Measurements from ENCODE around the gene METAP1.
"Not testable (repeated sequence)": the region's sequence is repeated elsewhere in the genome, so short reads cannot be mapped to it uniquely, and the experiment has no call there.

METAP1 gene

GRCh38 chr4:98997166-98997565 is 1.6 kb downstream of the METAP1 start:
- DNase-seq (ENCODE audit: low read depth) = no peak

DNA sequence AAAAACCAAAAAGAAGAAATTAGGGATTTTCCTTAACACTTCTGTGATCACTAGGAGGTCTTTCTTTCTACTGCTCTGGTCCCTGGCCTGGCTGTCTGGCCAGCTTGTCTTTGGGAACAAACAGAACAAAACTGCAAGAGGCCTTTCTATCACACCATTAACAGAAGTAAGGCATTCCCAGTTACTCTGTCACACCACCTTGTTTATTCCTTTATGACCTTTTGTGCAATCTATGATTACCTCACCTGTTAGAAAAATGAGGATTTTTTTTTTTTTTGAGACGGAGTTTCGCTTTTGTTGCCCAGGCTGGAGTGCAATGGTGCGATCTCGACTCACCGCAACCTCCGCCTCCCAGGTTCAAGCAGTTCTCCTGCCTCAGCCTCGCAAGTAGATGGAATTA is 3.0 kb downstream of the METAP1 start:
- no peak for DNase-seq (ENCODE audit: low read depth)

GRCh38 chr4:99002279-99002678 is 6.8 kb downstream of the METAP1 start:
- DNase-seq (ENCODE audit: low read depth) = no peak

DNA sequence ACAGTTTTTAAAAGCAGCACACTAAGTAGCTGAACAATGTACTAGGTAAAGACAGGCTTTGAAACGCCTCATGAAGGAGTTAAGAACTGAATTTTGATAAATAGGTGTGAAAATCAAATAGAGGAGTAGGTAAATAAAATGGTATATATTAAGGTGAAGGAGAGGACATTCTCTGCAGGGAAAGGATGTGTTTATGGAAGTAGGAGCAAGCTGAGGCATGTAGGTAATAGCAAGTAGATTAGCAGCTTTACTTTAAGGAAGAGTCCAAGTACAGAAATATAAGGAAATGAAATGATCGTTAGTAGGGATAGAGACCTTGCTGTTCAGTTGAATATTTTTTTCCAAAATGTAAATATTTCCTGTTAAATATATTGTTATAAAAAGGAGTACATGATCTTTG is 12.5 kb downstream of the METAP1 start:
- no peak for DNase-seq (ENCODE audit: low read depth)

GRCh38 chr4:99011910-99012309 is 16.4 kb downstream of the METAP1 start:
- no peak for DNase-seq (ENCODE audit: low read depth)

GRCh38 chr4:99013402-99013843 is 17.9 kb downstream of the METAP1 start:
- no peak for DNase-seq (ENCODE audit: low read depth)

DNA sequence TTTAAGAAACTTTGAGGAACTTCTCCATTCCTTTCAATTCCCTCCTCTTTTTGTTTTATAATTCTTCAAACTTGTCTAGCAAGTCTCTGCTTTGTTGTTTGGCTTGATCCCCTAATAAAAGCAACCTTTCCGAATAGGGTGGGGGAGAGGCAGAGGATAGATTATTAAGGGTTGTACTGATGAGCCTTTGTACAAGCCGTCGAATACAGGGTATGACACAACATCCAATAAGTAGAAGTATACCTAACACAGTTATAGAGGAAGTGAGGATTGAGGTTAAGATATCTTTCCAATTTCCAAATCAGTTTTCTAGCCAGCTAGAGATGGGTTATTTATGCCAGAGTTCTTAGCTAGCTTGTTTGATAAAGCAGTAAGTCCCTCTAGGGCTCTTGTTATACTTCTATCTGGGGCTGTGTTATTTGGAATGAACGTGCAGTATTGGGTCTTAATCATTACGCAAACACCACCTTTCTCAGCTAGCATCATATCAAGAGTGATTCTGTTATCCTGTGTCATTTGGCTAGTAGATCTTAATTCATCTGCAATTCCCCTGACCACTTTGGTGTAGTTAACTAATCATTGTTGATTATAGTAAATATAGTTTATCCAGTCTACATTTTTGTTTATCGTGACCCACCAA is 18.5 kb downstream of the METAP1 start:
- no peak for DNase-seq (ENCODE audit: low read depth)

- DNase-seq (ENCODE audit: low read depth) = no peak
These were observed 25.9 kb downstream of the METAP1 start for GRCh38 chr4:99021386-99021785.

GRCh38 chr4:99022566-99022965 is 27.0 kb downstream of the METAP1 start:
- no peak for DNase-seq (ENCODE audit: low read depth)

DNA sequence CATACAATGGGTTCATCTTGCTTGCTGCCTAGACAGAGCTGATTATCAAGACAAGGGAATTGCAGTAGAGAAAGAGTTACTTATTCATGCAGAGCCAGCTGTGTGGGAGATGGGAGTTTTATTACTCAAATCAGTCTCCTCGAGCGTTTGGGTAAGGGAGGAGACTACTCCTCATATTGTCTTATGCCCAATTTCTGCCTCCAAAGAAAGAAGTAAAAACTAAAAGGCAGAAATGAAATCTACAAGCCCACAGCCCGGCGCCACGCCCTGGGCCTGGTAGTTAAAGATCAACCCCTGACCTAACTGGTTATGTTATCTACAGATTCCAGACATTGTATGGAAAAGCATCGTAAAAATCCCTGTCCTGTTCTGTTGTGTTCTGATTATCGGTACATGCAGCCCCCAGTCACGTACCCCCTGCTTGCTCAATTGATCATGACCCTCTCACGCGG is 28.3 kb downstream of the METAP1 start:
- not testable (repeated sequence) for DNase-seq (ENCODE audit: low read depth)

DNA sequence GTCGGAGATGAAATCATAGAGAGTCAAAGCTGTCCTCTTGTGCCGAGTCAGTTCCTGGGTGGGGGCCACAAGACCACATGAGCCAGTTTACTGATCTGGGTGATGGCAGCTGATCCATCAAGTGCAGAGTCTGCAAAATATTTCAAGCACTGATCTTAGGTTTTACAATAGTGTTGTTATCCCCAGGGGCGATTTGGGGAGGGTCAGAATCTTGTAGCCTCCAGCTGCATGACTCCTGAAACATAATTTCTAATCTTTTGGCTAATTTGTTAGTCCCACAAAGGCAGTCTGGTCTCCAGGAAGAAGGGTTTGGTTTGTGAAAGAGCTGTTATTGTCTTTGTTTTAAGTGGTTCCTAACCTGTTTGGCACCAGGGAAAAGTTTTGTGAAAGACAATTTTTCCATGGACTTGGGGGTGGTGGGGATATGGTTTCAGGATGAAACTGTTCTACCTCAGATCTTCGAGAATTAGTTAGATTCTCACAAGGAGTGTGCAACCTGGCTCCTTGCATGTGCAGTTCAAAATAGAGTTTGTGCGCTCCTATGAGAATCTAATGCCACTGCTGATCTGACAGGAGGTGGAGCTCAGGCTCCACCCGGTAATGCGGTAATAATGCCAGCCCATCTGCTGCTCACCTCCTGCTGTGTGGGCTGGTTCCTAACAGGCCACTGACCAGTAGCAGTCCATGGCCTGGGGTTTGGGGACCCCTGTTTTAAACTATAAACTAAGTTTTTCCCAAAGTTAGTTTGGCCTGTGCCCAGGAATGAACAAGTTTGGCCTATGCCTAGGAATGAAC is 29.2 kb downstream of the METAP1 start:
- DNase-seq (ENCODE audit: low read depth) = no peak

DNA sequence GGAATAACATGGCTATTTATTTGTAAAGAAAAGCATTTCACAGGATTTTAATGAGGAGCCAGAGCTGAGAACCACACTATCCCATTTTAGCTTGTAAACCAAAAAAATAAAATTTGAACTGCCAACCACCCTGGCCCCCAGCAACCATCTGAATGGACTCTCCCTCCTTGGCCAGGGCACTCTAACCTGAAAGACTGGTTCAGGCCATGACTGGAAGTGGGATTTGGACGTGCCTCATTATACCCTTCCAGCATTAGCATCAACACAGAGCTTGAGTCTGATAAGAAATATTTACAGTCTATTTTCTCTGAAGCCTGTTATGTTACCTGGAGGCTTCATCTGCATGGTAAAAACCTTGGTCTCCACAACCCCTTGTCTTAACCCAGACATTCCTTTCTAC is 30.0 kb downstream of the METAP1 start:
- DNase-seq (ENCODE audit: low read depth) = no peak

DNA sequence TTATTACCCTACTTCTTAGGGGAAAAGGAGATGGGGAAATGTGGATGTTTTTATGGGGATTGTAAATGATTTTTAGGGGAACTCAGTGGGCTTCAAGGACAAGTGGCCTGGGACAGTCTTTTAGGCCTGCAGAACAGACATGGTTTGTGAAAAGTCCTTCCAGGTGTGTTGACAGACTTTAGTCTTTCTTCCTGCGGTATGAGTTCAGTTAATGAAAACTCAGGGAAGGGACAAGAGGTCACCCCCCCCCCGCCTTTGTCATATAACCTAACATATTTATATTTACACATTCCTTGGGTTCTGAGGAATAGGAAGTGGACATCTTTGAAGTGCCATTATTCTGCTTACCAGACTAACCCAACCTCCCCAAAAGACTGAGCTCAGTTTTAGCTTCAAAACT is 31.8 kb downstream of the METAP1 start:
- no peak for DNase-seq (ENCODE audit: low read depth)

DNA sequence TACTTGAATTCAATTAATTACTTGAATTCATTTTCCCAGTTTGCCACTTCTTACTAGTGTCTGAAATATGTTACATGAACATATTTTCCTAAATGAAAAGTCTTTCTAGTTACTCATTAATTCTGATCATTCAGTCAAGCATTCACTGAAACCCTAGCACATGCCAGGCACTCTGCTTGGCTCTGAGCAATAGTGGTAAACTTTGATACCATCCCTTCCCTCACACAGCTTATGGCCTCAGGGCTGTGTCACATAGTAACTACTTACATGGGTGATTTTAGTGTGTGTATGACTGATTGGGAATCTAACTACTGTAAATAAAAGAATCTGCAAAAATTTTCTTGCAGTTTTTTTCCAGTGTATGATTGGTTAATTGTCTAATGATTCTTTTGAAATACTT is 32.7 kb downstream of the METAP1 start:
- no peak for DNase-seq (ENCODE audit: low read depth)

DNA sequence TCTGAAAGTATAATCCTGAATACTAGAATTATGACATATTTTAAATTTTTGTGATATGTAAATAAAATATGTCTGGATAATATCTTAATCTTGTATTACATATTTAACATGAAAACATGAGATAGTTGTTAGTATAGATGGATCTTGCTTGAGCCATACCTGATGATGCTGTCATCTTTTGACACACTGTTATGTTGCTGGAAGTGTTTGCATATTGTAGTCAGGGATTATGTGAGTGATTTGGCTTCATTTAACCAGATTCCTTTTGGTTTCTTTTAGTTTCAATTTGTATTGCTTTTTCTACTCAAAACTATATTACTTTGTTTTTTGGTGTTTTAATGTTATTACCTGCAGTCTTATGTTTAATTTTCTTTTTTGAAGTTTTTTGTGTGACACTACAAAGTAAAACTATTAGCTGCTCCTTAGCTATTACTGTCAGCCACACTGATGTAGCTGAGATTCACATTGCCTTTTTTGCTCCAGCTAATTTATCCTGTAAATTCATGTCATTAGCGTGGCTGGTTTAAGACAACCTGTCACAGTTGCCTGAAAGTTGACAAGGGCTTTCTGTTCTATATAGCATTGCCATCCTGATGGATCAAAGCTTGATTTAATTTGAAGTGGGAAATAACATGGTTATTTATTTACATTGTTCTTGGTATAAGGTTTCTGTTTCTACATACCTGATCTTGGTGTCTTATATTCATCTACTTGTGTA is 33.7 kb downstream of the METAP1 start:
- DNase-seq (ENCODE audit: low read depth) = no peak

- no peak for DNase-seq (ENCODE audit: low read depth)
These were observed 34.3 kb downstream of the METAP1 start for GRCh38 chr4:99029852-99030251.

GRCh38 chr4:99033956-99034355 is 38.4 kb downstream of the METAP1 start:
- DNase-seq (ENCODE audit: low read depth) = no peak

GRCh38 chr4:99038213-99038612 is 42.7 kb downstream of the METAP1 start:
- no peak for DNase-seq (ENCODE audit: low read depth)

- no peak for DNase-seq (ENCODE audit: low read depth)
These were observed 47.8 kb downstream of the METAP1 start for GRCh38 chr4:99043346-99043745.

DNA sequence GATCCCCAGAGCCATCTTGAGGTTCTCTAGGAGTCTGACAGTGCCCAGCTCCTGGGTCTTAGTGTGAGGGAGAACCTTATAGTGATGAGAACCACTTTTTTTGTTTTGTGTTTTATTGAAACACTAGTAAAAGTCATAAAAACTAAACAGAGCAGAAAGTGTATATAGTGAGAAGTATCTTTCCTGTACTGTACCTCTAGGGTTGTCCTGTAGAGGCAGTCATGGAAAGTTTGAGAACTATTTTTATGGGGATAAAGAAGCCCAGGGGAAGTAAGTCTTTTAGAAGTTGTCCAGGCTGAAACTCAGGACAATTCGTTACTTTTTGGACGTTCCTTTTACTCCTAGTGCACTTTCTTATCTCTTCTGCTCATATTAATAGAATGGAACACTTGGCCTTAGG is 52.2 kb downstream of the METAP1 start:
- DNase-seq (ENCODE audit: low read depth) = no peak

- DNase-seq (ENCODE audit: low read depth) = no peak
These were observed 57.4 kb downstream of the METAP1 start for GRCh38 chr4:99052902-99053301.

DNA sequence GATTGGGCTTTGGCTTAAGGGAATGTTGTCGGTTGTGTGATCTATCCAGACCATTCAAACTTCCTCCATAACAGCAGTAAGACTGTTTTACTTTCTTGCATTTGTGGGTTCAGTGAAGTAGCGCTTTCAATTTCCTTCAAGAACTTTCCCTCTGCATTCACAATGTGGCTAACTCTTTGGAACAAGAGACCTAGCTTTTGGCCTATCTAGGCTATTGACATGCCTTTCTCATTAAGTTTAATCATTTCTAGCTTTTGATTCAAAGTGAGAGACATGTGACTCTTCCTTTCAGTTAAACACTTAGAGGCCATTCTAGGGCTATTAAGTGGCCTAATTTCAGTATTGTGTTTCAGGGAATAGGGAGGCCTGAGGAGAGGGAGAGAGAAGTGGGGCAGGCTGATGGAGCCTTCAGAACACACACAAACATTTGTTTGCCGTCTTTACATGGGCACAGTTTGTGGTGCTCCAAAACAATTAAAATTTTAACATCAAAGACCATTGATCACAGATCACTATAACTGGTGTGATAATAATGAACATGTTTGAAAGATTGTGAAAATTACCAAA is 59.0 kb downstream of the METAP1 start:
- no peak for DNase-seq (ENCODE audit: low read depth)

GRCh38 chr4:99058228-99058627 is 62.7 kb downstream of the METAP1 start:
- no peak for DNase-seq (ENCODE audit: low read depth)

All from stimulated activated CD8-positive, alpha-beta memory T cell treated with anti-CD3 and anti-CD28 coated beads, Interleukin-15, amount 100 ng/mL, for 24 hours (primary cell).